RWPE2 (cell line): ENCODE data around the gene USP48.

ENCODE experiments used
- ATAC-seq: fragments of 200-7000 bp; cut with Tn5 transposase; 3 replicates; pipeline ENCODE4 v1.9.1; 2021; ENCODE audit warnings: low read depth
- DNase-seq: peaks from one replicate; pipeline ENCODE4 v3.0.0-alpha.2; 2020; ENCODE audit warnings: low spot score
- H3K27ac ChIP-seq: fragments of 450-650 bp; 2 replicates; pipeline ENCODE4 v1.5.1; 2017; ENCODE audit warnings: mild to moderate bottlenecking; ENCODE audit not compliant: poor library complexity, severe bottlenecking
- H3K27me3 ChIP-seq: fragments of 250-450 bp; sonication (Bioruptor Pico); 2 replicates; pipeline ENCODE4 v1.5.1; 2021; ENCODE audit warnings: mild to moderate bottlenecking, moderate library complexity; ENCODE audit not compliant: insufficient read depth, poor library complexity, severe bottlenecking
- H3K36me3 ChIP-seq: fragments of 250-450 bp; sonication (Bioruptor Pico); 2 replicates; pipeline ENCODE4 v1.5.1; 2020; ENCODE audit warnings: low read depth, mild to moderate bottlenecking, moderate library complexity
- H3K4me1 ChIP-seq: fragments of 250-450 bp; sonication (Bioruptor Pico); 2 replicates; pipeline ENCODE4 v1.5.1; 2021; ENCODE audit warnings: mild to moderate bottlenecking, moderate library complexity; ENCODE audit not compliant: insufficient read depth, poor library complexity, severe bottlenecking
- H3K4me3 ChIP-seq: fragments of 250-450 bp; sonication (Bioruptor Pico); 2 replicates; pipeline ENCODE4 v1.5.1; 2021; ENCODE audit warnings: mild to moderate bottlenecking, moderate library complexity; ENCODE audit not compliant: severe bottlenecking
- H3K9me3 ChIP-seq: fragments of 250-450 bp; sonication (Bioruptor Pico); 2 replicates; pipeline ENCODE4 v1.5.1; 2021; ENCODE audit warnings: mild to moderate bottlenecking, moderate library complexity; ENCODE audit not compliant: severe bottlenecking
- TF ChIP-seq, protein P1 (sequence below): fragments of 450-650 bp; IDR thresholded peaks from one replicate; pipeline ENCODE4 v1.5.1; 2017; ENCODE audit warnings: mild to moderate bottlenecking, moderate library complexity; ENCODE audit not compliant: poor library complexity, severe bottlenecking

USP48 gene

GRCh38 chr1:21685946-21686678 is 96.8 kb downstream of the USP48 start:
- no peak for DNase-seq
- Histone ChIP-seq H3K4me1 (no peaks in the 10 kb centered on the region), H3K9me3 (no peaks in the 10 kb centered on the region), H3K4me3 (no peak overlapping the region), H3K36me3 (peaks cover 59% of the 10 kb centered on the region), H3K27ac (no peak overlapping the region), H3K27me3 (no peaks in the 10 kb centered on the region)
- TF ChIP-seq, protein P1, sequence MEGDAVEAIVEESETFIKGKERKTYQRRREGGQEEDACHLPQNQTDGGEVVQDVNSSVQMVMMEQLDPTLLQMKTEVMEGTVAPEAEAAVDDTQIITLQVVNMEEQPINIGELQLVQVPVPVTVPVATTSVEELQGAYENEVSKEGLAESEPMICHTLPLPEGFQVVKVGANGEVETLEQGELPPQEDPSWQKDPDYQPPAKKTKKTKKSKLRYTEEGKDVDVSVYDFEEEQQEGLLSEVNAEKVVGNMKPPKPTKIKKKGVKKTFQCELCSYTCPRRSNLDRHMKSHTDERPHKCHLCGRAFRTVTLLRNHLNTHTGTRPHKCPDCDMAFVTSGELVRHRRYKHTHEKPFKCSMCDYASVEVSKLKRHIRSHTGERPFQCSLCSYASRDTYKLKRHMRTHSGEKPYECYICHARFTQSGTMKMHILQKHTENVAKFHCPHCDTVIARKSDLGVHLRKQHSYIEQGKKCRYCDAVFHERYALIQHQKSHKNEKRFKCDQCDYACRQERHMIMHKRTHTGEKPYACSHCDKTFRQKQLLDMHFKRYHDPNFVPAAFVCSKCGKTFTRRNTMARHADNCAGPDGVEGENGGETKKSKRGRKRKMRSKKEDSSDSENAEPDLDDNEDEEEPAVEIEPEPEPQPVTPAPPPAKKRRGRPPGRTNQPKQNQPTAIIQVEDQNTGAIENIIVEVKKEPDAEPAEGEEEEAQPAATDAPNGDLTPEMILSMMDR = no peak
- ATAC-seq = no peak

DNA sequence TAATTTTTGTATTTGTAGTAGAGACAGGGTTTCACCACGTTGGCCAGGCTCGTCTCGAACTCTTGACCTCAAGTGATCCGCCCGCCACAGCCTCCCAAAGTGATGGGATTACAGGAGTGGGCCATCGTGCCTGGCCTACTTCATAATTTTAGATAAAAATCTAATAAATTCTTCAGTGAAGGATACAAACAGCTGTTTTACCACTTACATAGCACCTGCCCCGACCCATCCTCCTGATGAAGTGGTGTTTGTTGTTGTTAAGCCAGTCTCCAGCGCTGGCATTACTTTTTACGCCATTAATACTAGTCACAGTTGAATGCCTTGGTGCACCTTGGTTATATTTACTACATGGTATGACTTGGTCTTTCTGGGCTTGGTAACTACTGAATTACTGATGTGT is 101.5 kb downstream of the USP48 start:
- Histone ChIP-seq H3K9me3 (no peaks in the 10 kb centered on the region), H3K4me1 (no peaks in the 10 kb centered on the region), H3K27me3 (no peaks in the 10 kb centered on the region), H3K27ac (no peak overlapping the region), H3K36me3 (peaks cover 47% of the 10 kb centered on the region), H3K4me3 (no peak overlapping the region)
- ATAC-seq (no peak), DNase-seq (no peak)
- TF ChIP-seq, protein P1 = no peak

DNA sequence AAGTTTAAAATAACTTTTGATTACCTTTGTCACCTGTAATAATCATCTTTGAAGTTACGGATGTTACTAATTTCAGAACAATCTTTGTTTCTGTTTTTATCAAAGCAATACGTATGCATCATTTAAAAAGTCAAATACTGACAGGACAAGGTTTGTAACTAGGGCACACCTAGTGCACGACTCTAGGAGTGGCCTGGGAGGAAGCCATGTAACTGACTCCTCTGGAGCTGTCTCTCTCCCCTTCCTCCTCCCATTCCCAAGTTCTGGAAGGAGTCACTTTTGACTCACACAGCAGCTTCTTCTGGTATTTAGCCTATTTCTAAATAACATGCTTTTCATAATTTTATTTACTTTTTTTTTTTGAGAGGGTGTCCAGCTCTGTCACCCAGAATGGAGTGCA is 102.0 kb downstream of the USP48 start:
- DNase-seq = no peak

GRCh38 chr1:21680381-21680780 is 102.6 kb downstream of the USP48 start:
- ATAC-seq = no peak
- Histone ChIP-seq H3K4me1 (no peaks in the 10 kb centered on the region), H3K36me3 (peaks cover 36% of the 10 kb centered on the region), H3K27me3 (no peaks in the 10 kb centered on the region), H3K27ac (no peak overlapping the region), H3K4me3 (no peak overlapping the region), H3K9me3 (no peaks in the 10 kb centered on the region)
- TF ChIP-seq, protein P1 = no peak
- DNase-seq = no peak

More for the DNA sequence above, 102.0 kb downstream of the USP48 start:
- no peaks in the 10 kb centered on the region for H3K9me3 ChIP-seq
- H3K4me3 ChIP-seq = no peak overlapping the region
- H3K27ac ChIP-seq = no peak overlapping the region
- H3K27me3 ChIP-seq = no peaks in the 10 kb centered on the region
- TF ChIP-seq, protein P1 = no peak
- H3K36me3 ChIP-seq = peaks cover 42% of the 10 kb centered on the region
- H3K4me1 ChIP-seq = no peaks in the 10 kb centered on the region
- no peak for ATAC-seq

DNA sequence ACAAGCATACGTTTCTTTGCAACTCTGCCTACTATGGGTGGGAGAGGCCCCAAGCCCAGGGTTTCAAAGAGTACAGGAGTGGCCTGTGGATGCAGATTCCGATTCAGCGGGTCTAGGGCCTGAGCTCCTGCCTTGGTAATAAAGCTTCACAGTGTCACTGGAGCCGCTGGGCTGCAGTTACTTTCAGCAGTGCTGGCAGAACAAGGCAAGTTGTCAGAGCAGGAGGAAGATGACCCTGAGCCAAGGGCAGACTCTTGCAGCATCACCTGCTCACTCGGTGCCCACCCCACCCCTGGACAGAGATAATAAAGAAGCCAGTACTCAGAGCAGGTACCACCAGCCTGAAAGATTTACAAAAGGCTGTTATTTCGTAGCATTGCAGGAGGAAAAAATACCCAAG is 105.8 kb downstream of the USP48 start:
- TF ChIP-seq, protein P1 = no peak
- DNase-seq (no peak), ATAC-seq (no peak)
- Histone ChIP-seq H3K4me1 (no peaks in the 10 kb centered on the region), H3K9me3 (no peaks in the 10 kb centered on the region), H3K36me3 (peaks cover 18% of the 10 kb centered on the region), H3K4me3 (no peak overlapping the region), H3K27me3 (no peaks in the 10 kb centered on the region), H3K27ac (no peak overlapping the region)
